ENCODE measurements around the gene CLEC11A. TPM values are rescaled to one million over a fixed set of nuclear protein-coding genes. Genes with fewer than 3 reads are reported as not detected.

Gene CLEC11A
- total and polyA plus RNA-seq, 9 of the 15 experiments (the other 6 are each of a cell fraction or from before 2014, with no cell fraction given), result 0.39 to 43.9 (median 3.4) TPM

- TF ChIP-seq ZBTB12 (CRISPR knock-in tag; IDR thresholded peaks at IDR 0.05) (peak; percentile 93), JUND (IDR thresholded peaks at IDR 0.05; ENCODE audit: borderline replicate concordance, low read depth, low read length) (peak; percentile 91), JUND (tag; IDR thresholded peaks at IDR 0.05; ENCODE audit: borderline replicate concordance, low read depth, low read length) (peak; percentile 43; the same call in 1 of the 3 replicates), FUS (optimal IDR thresholded peaks at IDR 0.05; ENCODE audit: low read depth, low read length) (no peak), ILF3 (IDR thresholded peaks at IDR 0.05; ENCODE audit: borderline replicate concordance) (no peak), ATF2 (CRISPR knock-in tag; IDR thresholded peaks at IDR 0.05) (peak; percentile 71; the same call in 1 of the 2 replicates), DDX20 (tag; IDR thresholded peaks at IDR 0.05; ENCODE audit: low read depth) (no peak), ZNF699 (CRISPR knock-in tag; IDR thresholded peaks at IDR 0.05; ENCODE audit: insufficient replicate concordance) (no peak), KDM1A (IDR thresholded peaks at IDR 0.05) (0 out of 4 replicates have a peak, but pooled peaks of 1 of the 2 experiments have one; percentile 10), ZFPM2 (CRISPR knock-in tag; IDR thresholded peaks at IDR 0.05) (no peak)
Observed at GRCh38 chr19:50679177-50680125, 43.7 kb upstream of the CLEC11A start (continued).
